OCI-LY7 (cell line): ENCODE measurements around the gene NUBP1.
"Not testable (repeated sequence)": the region's sequence is repeated elsewhere in the genome, so short reads cannot be mapped to it uniquely, and the experiment has no call there.

ENCODE experiments used
- CTCF ChIP-seq: fragments of 200-600 bp; sonication (generic); conservative IDR thresholded peaks from 2 replicates; pipeline ENCODE4 v1.5.1; 2014; ENCODE audit warnings: mild to moderate bottlenecking, antibody characterized with exemption, low read length, moderate library complexity, mixed read lengths
- EZH2phosphoT487 ChIP-seq: fragments of 200-600 bp; sonication (generic); IDR thresholded peaks from 2 replicates; pipeline ENCODE4 v1.6.1; 2018; ENCODE audit warnings: low read depth, borderline replicate concordance, mild to moderate bottlenecking, mixed run types, antibody characterized with exemption, low read length, moderate library complexity, mixed read lengths

GRCh38 chr16:10776923-10777322, 33.3 kb downstream of the NUBP1 start:
- TF ChIP-seq CTCF, EZH2phosphoT487: not testable (repeated sequence)
